ENCODE results near the gene NAAA.
"Not testable (repeated sequence)": the region's sequence is repeated elsewhere in the genome, so short reads cannot be mapped to it uniquely, and the experiment has no call there.

Gene NAAA

DNA sequence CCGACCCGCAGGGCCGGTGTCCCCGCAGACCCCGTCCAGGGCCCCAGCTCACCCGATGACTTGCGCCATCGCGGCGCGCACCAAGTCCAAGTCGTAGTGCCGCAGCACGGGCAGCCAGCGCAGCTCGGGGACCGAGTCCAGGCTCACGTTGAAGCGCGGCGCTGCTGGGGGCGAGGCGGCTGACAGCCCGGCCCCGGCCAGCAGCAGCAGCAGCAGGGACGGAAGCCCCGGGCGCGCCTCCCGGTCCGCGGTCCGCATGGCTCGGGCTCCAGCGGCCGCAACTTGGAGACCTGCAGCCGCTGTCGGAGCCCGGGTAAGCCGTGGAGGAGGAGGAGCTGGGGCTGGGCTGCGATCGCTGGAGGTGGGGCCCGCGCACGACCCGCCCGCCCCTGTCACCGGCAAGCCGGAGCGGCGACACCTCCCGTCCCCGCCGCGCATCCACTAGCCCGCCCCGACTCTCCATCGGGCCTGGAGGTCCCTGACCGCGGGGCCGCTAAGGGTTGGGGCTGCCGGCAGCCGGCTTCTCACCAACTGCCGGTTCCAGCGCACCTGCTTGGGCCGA is at the start of gene NAAA:
NAAA (minus strand) TSS at position 322 of the 562 bp plus-strand sequence; CDS start at position 258, 64 bp downstream.
- DNase-seq (ENCODE audit: low read depth), result peak; percentile 73

- DNase-seq (ENCODE audit: low read depth), result no peak
Observed at GRCh38 chr4:75989846-75990528, 49.2 kb upstream of the NAAA start.

DNA sequence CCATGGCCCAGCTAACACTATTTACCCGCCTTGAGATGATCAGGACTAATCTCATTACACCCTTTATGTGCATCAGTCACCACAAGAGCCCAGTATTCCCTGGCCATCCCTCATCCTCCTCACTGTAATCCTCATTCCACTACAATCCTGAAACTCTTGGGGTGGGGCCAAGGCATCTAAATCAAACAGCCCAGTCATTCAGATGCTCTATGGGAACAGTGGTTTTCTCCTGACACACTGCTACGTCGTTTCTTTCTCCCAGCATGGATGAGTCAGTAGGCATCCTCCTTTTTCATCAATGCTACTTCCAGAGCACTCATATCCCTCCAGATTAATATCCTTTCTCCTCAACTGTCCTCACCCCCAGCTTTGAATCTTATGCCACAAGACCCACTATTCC is 44.3 kb upstream of the NAAA start:
- DNase-seq (ENCODE audit: low read depth), result no peak

DNA sequence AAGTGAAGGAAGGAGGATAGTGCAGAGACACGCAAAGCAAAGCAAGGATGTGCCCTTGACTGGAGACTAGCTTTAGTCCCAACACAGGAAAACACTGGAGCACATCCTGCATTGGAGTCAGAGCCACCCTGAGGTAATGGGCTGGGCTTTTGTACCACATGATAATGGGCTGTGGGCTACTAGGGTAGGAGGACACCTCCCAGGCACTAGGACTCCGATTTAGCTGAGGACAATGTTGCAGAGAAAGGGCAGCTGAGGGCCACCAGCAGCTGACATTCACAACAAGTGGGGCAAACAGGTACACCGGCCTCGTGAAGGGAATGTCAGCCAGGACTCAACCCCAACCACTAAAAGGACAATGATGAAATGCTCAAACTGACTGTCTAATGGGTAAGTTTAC is 39.8 kb upstream of the NAAA start:
- no peak for DNase-seq (ENCODE audit: low read depth)

DNA sequence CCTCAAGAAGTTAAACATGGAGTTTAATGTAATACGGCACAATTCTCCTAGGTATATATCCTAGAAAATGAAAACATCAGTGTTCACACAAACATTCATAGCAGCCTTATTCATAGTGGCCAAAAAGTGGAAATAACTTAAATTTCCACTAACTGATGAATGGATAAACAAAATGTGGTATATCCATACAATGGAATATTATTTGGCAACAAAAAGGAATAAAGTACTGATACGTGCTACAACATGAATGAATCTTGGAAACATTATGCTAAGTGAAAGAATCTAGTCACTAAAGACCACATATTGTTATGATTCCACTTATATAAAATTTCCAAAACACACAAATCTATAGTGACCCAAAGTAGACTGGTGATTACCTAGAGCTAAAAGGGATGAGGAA is 35.4 kb upstream of the NAAA start:
- no peak for DNase-seq (ENCODE audit: low read depth)

DNA sequence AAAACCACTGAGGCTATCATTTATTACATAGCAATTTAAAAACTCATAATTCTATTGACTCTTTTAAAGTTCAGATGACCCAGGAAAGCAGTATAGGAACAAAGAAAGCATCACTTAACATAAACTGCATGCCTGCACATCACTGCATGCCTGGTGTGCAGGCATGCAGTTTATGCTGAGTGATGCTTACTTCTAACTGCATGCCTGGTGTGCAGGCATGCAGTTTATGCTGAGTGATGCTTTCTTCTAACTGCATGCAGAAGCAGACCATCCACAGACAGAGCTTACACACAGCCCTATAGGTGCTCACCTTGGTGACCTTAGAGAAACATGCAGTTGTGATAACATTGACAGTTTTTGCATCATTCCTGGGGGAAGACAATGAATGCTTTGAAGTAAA is 33.0 kb upstream of the NAAA start:
- no peak for DNase-seq (ENCODE audit: low read depth)

DNA sequence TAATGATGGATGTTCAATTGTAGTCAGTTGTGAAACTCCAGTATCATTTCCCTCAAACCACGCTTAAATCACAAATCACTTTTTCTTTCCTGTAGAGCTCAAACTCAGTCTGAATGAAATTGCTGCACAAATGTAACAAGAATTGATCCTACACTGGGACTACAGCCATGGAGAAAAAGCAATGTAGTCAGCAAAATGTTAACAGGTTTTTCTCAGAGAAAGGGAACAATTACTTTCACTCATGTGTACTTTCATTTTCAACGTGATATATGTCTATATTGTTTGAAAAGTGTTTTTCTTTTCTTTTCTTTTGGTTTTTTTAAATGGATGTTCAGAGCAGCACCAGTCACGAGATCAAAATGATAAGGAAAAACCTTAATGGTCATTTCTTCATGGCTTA is 27.3 kb upstream of the NAAA start:
- DNase-seq (ENCODE audit: low read depth), result no peak

DNA sequence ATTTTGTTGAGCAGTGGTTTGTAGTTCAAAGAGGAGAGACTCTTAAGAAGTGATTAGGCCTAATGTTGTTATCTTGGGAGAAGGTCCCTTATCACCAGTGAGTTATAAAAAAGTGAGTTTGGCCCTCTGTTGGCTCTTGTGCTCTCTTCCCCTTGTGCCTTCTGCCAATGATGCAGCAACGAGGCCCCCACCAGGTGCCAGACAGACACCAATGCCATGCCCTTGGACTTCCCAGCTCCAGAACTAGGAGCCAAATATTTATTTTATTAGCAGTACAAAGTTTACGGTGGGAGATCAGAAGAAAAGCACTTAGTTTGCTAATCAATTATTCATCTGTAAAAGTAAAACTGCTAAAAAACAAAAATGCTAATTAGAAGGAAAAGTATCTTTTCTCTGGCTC is 22.7 kb upstream of the NAAA start:
- DNase-seq (ENCODE audit: low read depth), result no peak

DNA sequence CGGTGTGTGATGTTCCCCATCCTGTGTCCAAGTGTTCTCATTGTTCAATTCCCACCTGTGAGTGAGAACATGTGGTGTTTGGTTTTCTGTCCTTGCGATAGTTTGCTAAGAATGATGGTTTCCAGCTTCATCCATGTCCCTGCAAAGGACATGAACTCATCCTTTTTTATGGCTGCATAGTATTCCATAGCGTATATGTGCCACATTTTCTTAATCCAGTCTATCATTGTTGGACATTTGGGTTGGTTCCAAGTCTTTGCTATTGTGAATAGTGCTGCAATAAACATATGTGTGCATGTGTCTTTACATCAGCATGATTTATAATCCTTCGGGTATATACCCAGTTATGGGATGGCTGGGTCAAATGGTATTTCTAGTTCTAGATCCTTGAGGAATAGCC is 21.3 kb upstream of the NAAA start:
- not testable (repeated sequence) for DNase-seq (ENCODE audit: low read depth)

- not testable (repeated sequence) for DNase-seq (ENCODE audit: low read depth)
Observed at GRCh38 chr4:75958546-75958945, 17.7 kb upstream of the NAAA start.

- not testable (repeated sequence) for DNase-seq (ENCODE audit: low read depth)
Observed at GRCh38 chr4:75954811-75955210, 14.0 kb upstream of the NAAA start.

DNA sequence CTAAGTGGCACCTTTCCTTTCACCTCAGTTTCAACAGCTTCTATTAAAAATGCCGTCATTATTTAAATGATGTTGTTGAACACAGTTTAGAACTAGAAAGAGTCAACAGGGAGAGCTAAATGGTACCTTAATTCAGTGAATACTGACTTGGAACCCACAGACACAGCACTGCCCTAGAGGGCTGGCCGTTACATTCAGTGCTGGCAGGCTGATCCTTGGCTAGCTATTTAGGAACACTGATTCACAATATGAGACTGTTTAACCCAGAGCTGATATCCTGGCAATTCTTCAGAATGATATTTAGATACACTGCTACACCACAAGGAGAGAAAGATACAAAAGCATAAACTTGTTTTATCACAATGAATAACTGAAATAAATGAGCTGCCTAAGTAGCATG is 12.7 kb upstream of the NAAA start:
- DNase-seq (ENCODE audit: low read depth), result no peak

DNA sequence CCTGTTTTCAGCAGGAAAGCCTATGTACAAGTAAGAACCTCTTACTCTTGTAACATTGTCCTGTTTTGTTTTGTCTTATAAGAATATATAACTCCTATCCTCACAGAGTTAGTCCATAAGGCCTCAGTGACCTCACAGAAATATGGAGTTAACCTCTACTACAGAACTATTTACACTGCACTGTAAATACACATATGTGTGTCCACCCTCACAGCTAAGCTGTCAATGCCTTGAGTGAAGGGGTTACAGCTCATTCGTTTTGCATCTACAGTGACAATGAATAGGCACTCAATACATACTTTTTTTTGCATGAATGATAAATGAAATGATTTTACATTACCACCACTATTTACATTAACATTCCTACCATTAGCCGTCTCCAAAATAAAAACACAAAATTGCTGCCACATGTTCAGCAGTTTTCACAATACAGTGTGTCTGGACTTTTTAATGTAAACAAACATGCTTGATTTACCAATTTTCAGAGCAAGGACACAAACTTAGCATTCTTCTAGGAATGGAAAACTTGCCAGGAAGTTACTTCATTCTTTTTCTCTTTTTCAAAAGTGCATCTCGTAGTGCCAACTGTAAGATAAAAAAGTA is 9.5 kb upstream of the NAAA start:
- DNase-seq (ENCODE audit: low read depth), result no peak

GRCh38 chr4:75948822-75949444 is 8.1 kb upstream of the NAAA start:
- no peak for DNase-seq (ENCODE audit: low read depth)

DNA sequence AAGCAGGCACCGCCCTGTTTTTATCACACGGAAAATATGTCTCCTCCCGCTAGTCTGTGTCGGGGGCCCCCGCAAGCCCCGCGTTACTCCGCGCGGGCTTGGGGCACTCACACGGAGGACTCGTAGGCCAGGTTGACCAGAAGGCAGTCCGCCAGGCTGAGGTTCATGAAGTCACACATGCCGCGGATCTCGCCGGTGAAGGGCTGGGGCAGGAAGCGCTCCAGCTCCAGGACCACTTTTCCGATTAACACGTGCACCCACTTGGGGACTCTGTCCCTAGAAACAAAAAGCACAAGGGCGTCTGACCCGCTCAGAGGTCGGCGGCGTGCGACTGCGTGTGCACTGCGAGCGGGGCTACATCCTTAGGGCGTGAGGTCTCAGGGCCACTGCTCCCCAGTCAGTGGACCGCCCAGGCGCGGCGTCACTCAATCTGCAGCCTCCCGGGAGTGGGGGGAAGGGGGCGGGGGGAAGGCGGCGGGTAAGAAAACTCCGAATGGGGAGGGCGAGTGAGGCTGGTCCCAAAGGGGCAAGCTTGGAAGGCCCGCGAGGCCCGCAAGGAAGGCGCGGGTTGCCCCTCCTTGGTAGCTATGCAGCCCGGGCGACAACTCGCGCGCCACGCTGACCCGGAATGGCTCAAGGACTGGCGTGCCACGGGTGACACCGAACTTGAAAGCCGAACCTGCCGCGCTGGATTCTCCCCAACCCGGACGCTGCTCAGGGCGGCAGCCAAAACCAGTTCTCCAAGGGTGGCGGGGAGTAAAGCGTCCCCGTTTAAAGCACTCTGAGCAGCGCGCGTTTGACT is 722 bp downstream of the NAAA start:
- peak; percentile 68 for DNase-seq (ENCODE audit: low read depth)

- DNase-seq (ENCODE audit: low read depth), result no peak
Observed at GRCh38 chr4:75935628-75936027, 5.2 kb downstream of the NAAA start.

DNA sequence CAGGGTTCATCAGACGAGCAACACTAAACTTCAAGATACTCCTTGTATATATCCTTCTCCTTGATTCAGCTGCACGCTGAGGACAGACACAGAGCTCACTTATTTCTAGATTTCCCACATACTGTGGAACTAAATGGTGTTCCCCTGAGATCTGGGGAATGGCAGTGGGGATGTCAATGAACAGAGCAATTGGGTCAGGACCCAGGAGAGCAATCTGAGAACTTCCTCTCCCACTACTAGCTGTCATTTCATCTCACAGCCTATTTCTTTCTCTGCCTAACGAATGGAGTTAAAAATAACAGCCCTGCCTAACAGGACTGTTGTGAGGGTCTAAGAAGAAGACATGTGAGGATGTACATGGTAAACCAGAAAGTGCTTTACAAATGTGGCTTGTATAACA is 10.7 kb downstream of the NAAA start:
- no peak for DNase-seq (ENCODE audit: low read depth)

GRCh38 chr4:75924916-75925315 is 15.9 kb downstream of the NAAA start:
- not testable (repeated sequence) for DNase-seq (ENCODE audit: low read depth)

GRCh38 chr4:75924309-75924827 is 16.4 kb downstream of the NAAA start:
- DNase-seq (ENCODE audit: low read depth), result no peak

DNA sequence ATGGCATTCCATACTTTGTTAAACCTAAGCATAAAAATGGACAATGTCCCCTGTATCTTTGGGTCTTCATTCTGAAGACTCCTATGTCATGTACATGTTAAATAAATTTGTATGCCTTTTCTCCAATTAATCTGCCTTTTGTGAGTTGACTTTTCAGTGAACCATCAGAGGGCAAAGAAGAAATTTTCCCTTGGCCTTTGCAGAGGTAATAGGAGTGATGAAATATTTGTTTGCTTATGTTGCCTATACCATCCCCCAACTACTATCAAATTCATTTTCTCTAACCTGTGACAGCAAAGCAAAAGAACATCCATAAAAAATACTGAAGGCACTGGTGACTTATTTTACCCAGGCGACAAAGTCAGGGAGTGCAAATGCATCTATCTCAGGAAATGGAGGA is 18.2 kb downstream of the NAAA start:
- DNase-seq (ENCODE audit: low read depth), result no peak

DNA sequence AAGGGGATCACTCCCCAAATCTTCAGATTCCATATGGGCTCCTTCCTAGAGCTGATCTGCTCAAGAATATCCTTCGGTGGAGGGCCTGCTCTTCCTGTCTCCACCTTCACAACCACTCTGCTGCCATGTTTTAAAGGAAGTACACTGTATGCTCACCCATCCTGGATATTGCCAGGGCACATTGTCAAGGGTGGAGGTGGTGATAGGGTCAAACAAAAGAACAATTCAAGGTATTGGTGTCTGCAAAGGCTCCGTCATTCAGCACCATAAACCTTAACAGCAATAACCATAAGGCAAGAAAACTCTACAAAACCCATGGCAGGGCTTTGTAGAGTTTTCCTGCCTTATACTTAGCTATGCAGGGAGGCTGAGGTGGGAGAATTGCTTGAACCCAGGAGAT is 18.9 kb downstream of the NAAA start:
- no peak for DNase-seq (ENCODE audit: low read depth)

DNA sequence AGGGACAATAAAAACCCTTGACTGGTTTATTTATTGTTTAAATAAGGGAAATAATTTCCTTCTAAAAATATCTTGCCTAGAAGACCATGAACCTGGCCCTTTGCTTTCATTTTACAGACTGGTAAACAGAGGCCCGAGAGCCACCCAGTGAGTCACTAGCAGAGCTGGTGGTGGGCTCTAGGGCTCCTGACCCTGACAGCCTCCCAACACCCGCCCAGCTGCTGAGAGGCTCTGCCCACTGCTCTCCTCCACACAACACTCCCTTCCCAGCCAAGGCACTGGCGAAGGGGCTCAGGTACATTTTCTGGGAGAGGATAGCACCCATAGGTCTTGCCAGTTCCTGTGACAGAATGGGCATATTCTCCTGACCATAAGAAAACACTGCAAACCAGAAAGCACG is 20.5 kb downstream of the NAAA start:
- DNase-seq (ENCODE audit: low read depth), result no peak

Measured in stimulated activated CD8-positive, alpha-beta memory T cell treated with anti-CD3 and anti-CD28 coated beads, Interleukin-4, amount 100 ng/mL, for 24 hours (primary cell).